Osteocyte (in vitro differentiated cells): ENCODE data around the gene SPSB3. TPM values are rescaled to one million over a fixed set of nuclear protein-coding genes. Genes with fewer than 3 reads are reported as not detected.

Source experiments
- DNase-seq: peaks from one replicate; pipeline ENCODE4 v3.0.0; 2021; ENCODE audit warnings: mixed read lengths; ENCODE audit not compliant: unreplicated experiment; ENCODE audit errors: extremely low spot score
- H3K27ac Mint-ChIP-seq: one replicate; pipeline ENCODE4 v1.8.0; 2021; ENCODE audit warnings: mild to moderate bottlenecking, mixed read lengths; ENCODE audit not compliant: unreplicated experiment
- H3K27me3 Mint-ChIP-seq: one replicate; pipeline ENCODE4 v1.8.0; 2021; ENCODE audit warnings: mixed read lengths; ENCODE audit not compliant: unreplicated experiment
- H3K36me3 Mint-ChIP-seq: one replicate; pipeline ENCODE4 v1.8.0; 2021; ENCODE audit warnings: mixed read lengths; ENCODE audit not compliant: unreplicated experiment
- H3K4me1 Mint-ChIP-seq: one replicate; pipeline ENCODE4 v1.8.0; 2021; ENCODE audit warnings: mixed read lengths; ENCODE audit not compliant: unreplicated experiment
- H3K4me3 Mint-ChIP-seq: one replicate; pipeline ENCODE4 v1.8.0; 2021; ENCODE audit warnings: mild to moderate bottlenecking, moderate library complexity, mixed read lengths; ENCODE audit not compliant: unreplicated experiment
- H3K9me3 Mint-ChIP-seq: one replicate; pipeline ENCODE4 v1.8.0; 2021; ENCODE audit warnings: mixed read lengths; ENCODE audit not compliant: unreplicated experiment
- total RNA-seq: library from RNA; stranded (reverse); gene quantifications from 2 replicates; pipeline ENCODE4 v1.2.1, GENCODE V29; 2021
- TF ChIP-seq, protein P1 (sequence below): fragments of 200-600 bp; sonication (generic); IDR thresholded peaks from 2 replicates; pipeline ENCODE4 v1.5.0; 2021; ENCODE audit warnings: antibody characterized with exemption, mild to moderate bottlenecking, moderate library complexity

The SPSB3 gene
- total RNA-seq, 1 donor from 2014 or later = 53.4 TPM

DNA sequence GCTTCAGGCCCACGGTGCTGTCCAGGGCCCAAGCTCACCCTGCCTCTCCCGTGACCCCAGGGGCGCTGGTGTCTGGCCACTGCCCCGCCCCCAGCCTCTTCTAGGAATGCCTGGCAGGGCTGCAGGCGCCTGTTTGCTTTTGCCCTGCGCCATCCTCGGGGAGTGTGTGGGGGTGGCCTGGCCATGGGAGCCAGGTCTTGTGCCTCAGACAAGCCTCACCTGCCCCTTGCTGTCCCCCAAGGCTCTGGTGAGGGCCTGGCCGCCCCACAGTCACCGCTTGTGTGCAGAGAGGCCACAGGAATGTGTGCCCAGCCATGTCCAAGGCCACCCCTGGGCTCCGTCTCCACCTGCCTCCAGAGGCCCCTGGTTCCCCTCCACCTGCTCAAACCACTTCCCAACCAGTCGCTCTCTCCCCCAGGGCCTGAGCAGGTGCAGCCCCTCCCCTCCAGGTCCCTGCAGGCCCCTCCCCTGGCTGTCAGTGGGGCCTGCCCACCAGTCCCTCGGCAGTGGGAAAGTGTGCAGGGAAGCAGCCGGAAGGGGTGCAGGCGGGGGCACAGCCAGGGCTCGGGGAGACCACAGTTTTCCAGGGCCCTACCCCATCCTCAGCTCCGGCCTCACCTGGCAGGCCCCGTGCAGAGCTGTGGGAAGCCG, 12.0 kb upstream of the SPSB3 start:
- Mint-ChIP-seq H3K27me3 (no peaks in the 10 kb centered on the region), H3K36me3 (peaks cover 4% of the 10 kb centered on the region), H3K27ac (no peak overlapping the region), H3K4me1 (no peaks in the 10 kb centered on the region), H3K9me3 (peaks cover 4% of the 10 kb centered on the region), H3K4me3 (no peak overlapping the region)
- no peak for DNase-seq
- TF ChIP-seq, protein P1, sequence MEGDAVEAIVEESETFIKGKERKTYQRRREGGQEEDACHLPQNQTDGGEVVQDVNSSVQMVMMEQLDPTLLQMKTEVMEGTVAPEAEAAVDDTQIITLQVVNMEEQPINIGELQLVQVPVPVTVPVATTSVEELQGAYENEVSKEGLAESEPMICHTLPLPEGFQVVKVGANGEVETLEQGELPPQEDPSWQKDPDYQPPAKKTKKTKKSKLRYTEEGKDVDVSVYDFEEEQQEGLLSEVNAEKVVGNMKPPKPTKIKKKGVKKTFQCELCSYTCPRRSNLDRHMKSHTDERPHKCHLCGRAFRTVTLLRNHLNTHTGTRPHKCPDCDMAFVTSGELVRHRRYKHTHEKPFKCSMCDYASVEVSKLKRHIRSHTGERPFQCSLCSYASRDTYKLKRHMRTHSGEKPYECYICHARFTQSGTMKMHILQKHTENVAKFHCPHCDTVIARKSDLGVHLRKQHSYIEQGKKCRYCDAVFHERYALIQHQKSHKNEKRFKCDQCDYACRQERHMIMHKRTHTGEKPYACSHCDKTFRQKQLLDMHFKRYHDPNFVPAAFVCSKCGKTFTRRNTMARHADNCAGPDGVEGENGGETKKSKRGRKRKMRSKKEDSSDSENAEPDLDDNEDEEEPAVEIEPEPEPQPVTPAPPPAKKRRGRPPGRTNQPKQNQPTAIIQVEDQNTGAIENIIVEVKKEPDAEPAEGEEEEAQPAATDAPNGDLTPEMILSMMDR = no peak

GRCh38 chr16:1793578-1794220, 11.3 kb upstream of the SPSB3 start, which contains the start of gene IGFALS:
Gene IGFALS, minus strand, starts transcription at chr16:1793705. Its CDS starts 53 bp downstream, at chr16:1793652.
- peak; percentile 84 for DNase-seq
- H3K4me1 Mint-ChIP-seq = no peaks in the 10 kb centered on the region
- no peaks in the 10 kb centered on the region for H3K9me3 Mint-ChIP-seq
- no peaks in the 10 kb centered on the region for H3K27me3 Mint-ChIP-seq
- TF ChIP-seq, protein P1 = no peak
- no peak within 1 kb of the TSS for H3K4me3 Mint-ChIP-seq
- H3K27ac Mint-ChIP-seq = no peak within 1 kb of the TSS
- H3K36me3 Mint-ChIP-seq = peaks cover 7% of the 10 kb centered on the region

DNA sequence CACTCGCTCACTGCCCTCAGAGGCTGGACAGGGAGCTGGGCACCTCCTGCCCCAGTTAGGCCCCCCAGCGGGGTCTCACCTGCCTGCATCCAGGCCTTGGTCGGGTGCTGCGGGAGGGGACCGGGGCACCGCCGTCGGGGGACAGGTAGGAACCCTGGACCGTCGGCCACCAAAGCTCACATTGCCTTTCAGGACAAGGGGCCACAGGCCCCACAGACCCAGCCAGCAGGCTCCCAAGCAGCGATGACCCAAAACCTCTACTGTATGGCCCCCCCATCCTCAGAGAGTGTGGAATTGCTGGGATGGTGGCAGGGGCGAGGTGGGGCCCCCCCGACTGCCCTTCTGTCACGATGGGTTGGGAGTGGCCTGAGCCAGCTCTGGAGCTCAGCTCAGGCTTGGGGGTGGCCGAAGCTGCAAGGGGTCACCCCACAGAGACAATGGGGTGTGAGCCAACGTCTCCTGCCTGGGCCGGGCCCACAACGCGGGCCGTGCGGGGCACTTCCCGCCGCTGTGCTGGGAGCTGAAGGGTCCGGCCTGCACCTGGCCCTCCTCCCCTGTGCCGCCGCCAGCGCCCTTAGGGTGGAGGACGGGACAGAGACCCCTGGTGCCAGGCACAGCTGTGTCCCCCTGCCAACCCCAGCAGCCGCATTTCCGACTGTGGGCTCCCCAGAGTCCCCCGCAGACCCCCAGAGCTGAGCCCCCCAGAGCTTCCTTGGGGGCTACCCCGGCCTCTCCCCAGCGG, 10.6 kb upstream of the SPSB3 start:
- DNase-seq = peak; percentile 82
- H3K36me3 Mint-ChIP-seq = peaks cover 7% of the 10 kb centered on the region
- no peaks in the 10 kb centered on the region for H3K4me1 Mint-ChIP-seq
- H3K4me3 Mint-ChIP-seq = no peak overlapping the region
- no peaks in the 10 kb centered on the region for H3K27me3 Mint-ChIP-seq
- no peaks in the 10 kb centered on the region for H3K9me3 Mint-ChIP-seq
- H3K27ac Mint-ChIP-seq = no peak overlapping the region
- TF ChIP-seq, protein P1 = no peak

- Mint-ChIP-seq H3K36me3 (peaks cover 4% of the 10 kb centered on the region), H3K9me3 (no peaks in the 10 kb centered on the region), H3K4me1 (no peaks in the 10 kb centered on the region), H3K27me3 (no peaks in the 10 kb centered on the region), H3K27ac (no peak overlapping the region), H3K4me3 (no peak overlapping the region)
- peak; percentile 84 for DNase-seq
- TF ChIP-seq, protein P1 = no peak
These were observed 9.8 kb upstream of the SPSB3 start for GRCh38 chr16:1791943-1792812.
